Measurements from ENCODE around the gene RAB31. TPM values are rescaled to one million over a fixed set of nuclear protein-coding genes. Genes with fewer than 3 reads are reported as not detected.
A peak's percentile ranks its signal among the peaks of the same experiment; 100 is the strongest.

Gene RAB31
- total and polyA plus RNA-seq, 2 experiments from 2014 or later, result 26.0 to 81.8 TPM

GRCh38 chr18:9771261-9771976 lies 63.3 kb downstream of the RAB31 start:
- DNase-seq (ENCODE audit: low spot score), result peak; percentile 78
- Histone ChIP-seq H3K4me3 (no peak overlapping the region), H2AFZ (peak overlapping the region; percentile 24), H3K4me1 (ENCODE audit: insufficient read depth) (no peaks in the 10 kb centered on the region), H3K9me3 (ENCODE audit: low read depth) (no peaks in the 10 kb centered on the region), H3K79me2 (peaks cover 12% of the 10 kb centered on the region), H3K36me3 (replicated peaks; ENCODE audit: insufficient read depth, low read depth) (no peaks in the 10 kb centered on the region), H3K9me2 (replicated peaks; ENCODE audit: insufficient read depth) (no peaks in the 10 kb centered on the region), H3K27me3 (no peaks in the 10 kb centered on the region), H3K27ac (no peak overlapping the region), H3K4me2 (peak overlapping the region; percentile 41), H4K20me1 (ENCODE audit: insufficient read depth, poor library complexity, severe bottlenecking) (no peaks in the 10 kb centered on the region)
- TF ChIP-seq, protein P1, sequence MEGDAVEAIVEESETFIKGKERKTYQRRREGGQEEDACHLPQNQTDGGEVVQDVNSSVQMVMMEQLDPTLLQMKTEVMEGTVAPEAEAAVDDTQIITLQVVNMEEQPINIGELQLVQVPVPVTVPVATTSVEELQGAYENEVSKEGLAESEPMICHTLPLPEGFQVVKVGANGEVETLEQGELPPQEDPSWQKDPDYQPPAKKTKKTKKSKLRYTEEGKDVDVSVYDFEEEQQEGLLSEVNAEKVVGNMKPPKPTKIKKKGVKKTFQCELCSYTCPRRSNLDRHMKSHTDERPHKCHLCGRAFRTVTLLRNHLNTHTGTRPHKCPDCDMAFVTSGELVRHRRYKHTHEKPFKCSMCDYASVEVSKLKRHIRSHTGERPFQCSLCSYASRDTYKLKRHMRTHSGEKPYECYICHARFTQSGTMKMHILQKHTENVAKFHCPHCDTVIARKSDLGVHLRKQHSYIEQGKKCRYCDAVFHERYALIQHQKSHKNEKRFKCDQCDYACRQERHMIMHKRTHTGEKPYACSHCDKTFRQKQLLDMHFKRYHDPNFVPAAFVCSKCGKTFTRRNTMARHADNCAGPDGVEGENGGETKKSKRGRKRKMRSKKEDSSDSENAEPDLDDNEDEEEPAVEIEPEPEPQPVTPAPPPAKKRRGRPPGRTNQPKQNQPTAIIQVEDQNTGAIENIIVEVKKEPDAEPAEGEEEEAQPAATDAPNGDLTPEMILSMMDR (IDR thresholded peaks at IDR 0.05; ENCODE audit: poor library complexity), result peak; percentile 72
- TF ChIP-seq EZH2phosphoT487 (IDR thresholded peaks at IDR 0.05; ENCODE audit: low read depth, severe bottlenecking, unreplicated experiment), result no peak
- 29% methylated on average over 18 of the region's 18 CpGs for WGBS (ENCODE audit: low lambda C conversion rate, missing lambda C conversion rate)

- no peak for TF ChIP-seq EZH2phosphoT487 (IDR thresholded peaks at IDR 0.05; ENCODE audit: low read depth, severe bottlenecking, unreplicated experiment)
- TF ChIP-seq, protein P1 (IDR thresholded peaks at IDR 0.05; ENCODE audit: poor library complexity), result no peak
- TF ChIP-seq EZH2 (IDR thresholded peaks at IDR 0.05; ENCODE audit: borderline replicate concordance), result no peak
- 95% methylated on average over 14 of the region's 14 CpGs for WGBS (ENCODE audit: low lambda C conversion rate, missing lambda C conversion rate)
- no peaks in the 10 kb centered on the region for H3K9me2 ChIP-seq (replicated peaks; ENCODE audit: insufficient read depth)
- H3K27me3 ChIP-seq, result no peaks in the 10 kb centered on the region
- H3K36me3 ChIP-seq (replicated peaks; ENCODE audit: insufficient read depth, low read depth), result no peaks in the 10 kb centered on the region
- no peak overlapping the region for H2AFZ ChIP-seq
- H3K4me2 ChIP-seq, result no peak overlapping the region
- H3K79me2 ChIP-seq, result peaks cover 12% of the 10 kb centered on the region
- no peak overlapping the region for H3K27ac ChIP-seq
- H3K9me3 ChIP-seq (ENCODE audit: low read depth), result no peaks in the 10 kb centered on the region
- no peak for DNase-seq (ENCODE audit: low spot score)
- no peaks in the 10 kb centered on the region for H4K20me1 ChIP-seq (ENCODE audit: insufficient read depth, poor library complexity, severe bottlenecking)
- no peaks in the 10 kb centered on the region for H3K4me1 ChIP-seq (ENCODE audit: insufficient read depth)
- no peak overlapping the region for H3K4me3 ChIP-seq
Observed at GRCh38 chr18:9771977-9772660, 64.0 kb downstream of the RAB31 start.

DNA sequence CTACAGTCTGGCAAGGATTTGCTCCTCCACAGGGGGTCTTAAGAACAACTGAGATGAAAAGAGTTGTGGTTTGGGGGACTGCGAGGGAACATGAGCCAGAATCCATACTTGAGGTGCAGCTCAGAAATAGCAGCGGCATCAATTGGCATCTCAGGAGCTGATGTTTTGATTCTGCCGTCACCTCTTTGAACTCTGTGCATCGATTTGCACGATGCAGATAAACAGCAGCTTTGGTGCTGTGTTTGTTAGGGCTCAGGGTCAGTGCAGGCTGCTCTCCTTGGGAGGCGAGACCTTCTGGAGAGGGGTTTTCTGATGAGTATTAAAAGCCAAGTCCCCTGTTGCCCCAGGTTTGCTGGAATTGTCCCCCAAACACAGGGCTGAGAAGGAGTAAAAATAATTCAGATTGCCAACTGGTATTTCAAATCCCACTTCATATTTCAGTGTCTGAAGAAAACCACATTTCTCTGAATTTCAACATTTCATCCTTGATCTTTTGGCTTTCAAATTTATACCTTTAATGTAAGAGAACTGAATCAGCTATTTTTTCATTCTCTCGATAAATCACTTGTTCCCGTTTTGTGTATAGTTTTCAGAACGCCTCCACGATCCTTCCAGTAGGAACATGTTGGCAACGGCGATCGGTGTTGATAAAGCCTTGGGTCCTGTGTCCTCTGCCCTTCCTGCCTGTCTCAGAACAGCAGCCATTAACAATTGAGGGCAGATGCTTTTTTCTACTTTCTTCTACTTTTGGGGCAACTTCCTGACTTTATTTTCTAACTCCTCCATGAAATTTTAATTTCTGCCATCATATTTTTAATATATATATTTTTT lies 65.0 kb downstream of the RAB31 start:
- no peak overlapping the region for H2AFZ ChIP-seq
- H3K36me3 ChIP-seq (replicated peaks; ENCODE audit: insufficient read depth, low read depth), result no peaks in the 10 kb centered on the region
- no peaks in the 10 kb centered on the region for H4K20me1 ChIP-seq (ENCODE audit: insufficient read depth, poor library complexity, severe bottlenecking)
- H3K27ac ChIP-seq, result no peak overlapping the region
- H3K9me2 ChIP-seq (replicated peaks; ENCODE audit: insufficient read depth), result no peaks in the 10 kb centered on the region
- WGBS (ENCODE audit: low lambda C conversion rate, missing lambda C conversion rate), result 92% methylated on average over 13 of the region's 13 CpGs
- H3K4me2 ChIP-seq, result no peak overlapping the region
- H3K9me3 ChIP-seq (ENCODE audit: low read depth), result no peaks in the 10 kb centered on the region
- TF ChIP-seq EZH2 (IDR thresholded peaks at IDR 0.05; ENCODE audit: borderline replicate concordance) (no peak), EZH2phosphoT487 (IDR thresholded peaks at IDR 0.05; ENCODE audit: low read depth, severe bottlenecking, unreplicated experiment) (no peak)
- TF ChIP-seq, protein P1 (IDR thresholded peaks at IDR 0.05; ENCODE audit: poor library complexity), result no peak
- no peaks in the 10 kb centered on the region for H3K4me1 ChIP-seq (ENCODE audit: insufficient read depth)
- DNase-seq (ENCODE audit: low spot score), result no peak
- peaks cover 12% of the 10 kb centered on the region for H3K79me2 ChIP-seq
- H3K4me3 ChIP-seq, result no peak overlapping the region
- no peaks in the 10 kb centered on the region for H3K27me3 ChIP-seq
